Measurements from ENCODE around the gene OR2M2. TPM values are rescaled to one million over a fixed set of nuclear protein-coding genes. Genes with fewer than 3 reads are reported as not detected.

The OR2M2 gene, protein sequence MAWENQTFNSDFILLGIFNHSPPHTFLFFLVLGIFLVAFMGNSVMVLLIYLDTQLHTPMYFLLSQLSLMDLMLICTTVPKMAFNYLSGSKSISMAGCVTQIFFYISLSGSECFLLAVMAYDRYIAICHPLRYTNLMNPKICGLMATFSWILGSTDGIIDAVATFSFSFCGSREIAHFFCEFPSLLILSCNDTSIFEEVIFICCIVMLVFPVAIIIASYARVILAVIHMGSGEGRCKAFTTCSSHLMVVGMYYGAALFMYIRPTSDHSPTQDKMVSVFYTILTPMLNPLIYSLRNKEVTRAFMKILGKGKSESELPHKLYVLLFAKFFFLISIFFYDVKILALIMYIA
- total RNA-seq (2022; extraction: Qiagen RNA extraction; ENCODE audit: low read depth): not detected in 5 replicates

DNA sequence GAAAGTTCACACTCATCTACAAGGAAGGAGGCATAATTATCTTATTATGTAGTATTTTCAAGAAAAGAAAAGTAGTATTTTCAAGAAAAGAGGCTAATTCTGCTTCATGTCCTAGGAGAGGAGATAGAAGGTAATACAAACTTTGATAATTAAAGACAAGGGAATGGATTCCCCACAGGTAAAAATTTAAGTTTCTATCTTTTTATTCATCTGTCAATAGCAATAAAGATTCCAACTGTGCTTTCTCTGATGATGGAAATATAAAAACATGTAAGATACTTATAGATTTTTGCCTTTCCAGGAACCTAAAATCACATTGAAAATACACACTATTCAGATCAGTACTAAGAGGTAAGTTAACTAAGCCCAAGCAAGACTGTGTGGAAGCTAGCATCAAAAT lies at the start of gene OR2M2:
Gene OR2M2, plus strand, starts transcription at position 301 of the 400 bp plus-strand sequence. CDS start 5,165 bp downstream, outside the sequence.

GRCh38 chr1:248144513-248145198 lies 30.0 kb upstream of the OR2M2 start, which contains the start of gene OR2M5:
Gene OR2M5, plus strand, starts transcription at chr1:248145148. Its CDS starts 0 bp downstream, at chr1:248145148.

DNA sequence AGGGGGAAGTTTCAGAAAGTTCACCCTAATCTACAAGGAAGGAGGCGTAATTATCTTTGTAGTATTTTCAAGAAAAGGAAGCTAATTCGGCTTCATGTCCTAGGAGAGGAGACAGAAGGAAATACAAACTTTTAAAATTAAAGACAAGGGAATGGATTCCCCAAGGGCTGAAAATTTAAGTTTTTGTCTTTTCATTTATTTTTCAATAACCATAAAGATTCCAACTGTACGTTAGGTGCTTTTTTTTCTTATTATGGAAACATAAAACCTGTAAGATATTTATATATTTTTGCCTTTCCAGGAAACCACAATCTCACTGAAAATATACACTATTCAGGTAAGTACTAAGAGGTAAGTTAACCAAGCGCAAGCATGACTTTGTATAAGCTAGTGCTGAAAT lies 22.3 kb downstream of the OR2M2 start, which contains the start of gene OR2M3:
Gene OR2M3, plus strand, starts transcription at position 301 of the 400 bp plus-strand sequence. CDS start 5,803 bp downstream, outside the sequence.

Other genes with a start within 250 kb of the OR2M2 start
- not detected in 5 replicates for gene OR2AJ1, start 249.9 kb upstream of the OR2M2 start, total RNA-seq (2022; extraction: Qiagen RNA extraction; ENCODE audit: low read depth)
- gene OR2L8, start 226.0 kb upstream of the OR2M2 start, total RNA-seq (2022; extraction: Qiagen RNA extraction; ENCODE audit: low read depth): not detected in 5 replicates
- gene OR2AK2, start 209.6 kb upstream of the OR2M2 start, total RNA-seq (2022; extraction: Qiagen RNA extraction; ENCODE audit: low read depth): not detected in 5 replicates
- gene OR2L5, start 161.2 kb upstream of the OR2M2 start, total RNA-seq (2022; extraction: Qiagen RNA extraction; ENCODE audit: low read depth): not detected in 5 replicates
- 0.02 to 0.06 TPM in 2 of 5 replicates, not detected in the others for gene OR2L2, start 144.8 kb upstream of the OR2M2 start, total RNA-seq (2022; extraction: Qiagen RNA extraction; ENCODE audit: low read depth)
- gene OR2L3, start 128.0 kb upstream of the OR2M2 start, total RNA-seq (2022; extraction: Qiagen RNA extraction; ENCODE audit: low read depth): not detected in 5 replicates
- not detected in 5 replicates for gene OR2L13, start 79.6 kb upstream of the OR2M2 start, total RNA-seq (2022; extraction: Qiagen RNA extraction; ENCODE audit: low read depth)
- gene OR2M5, start 29.7 kb upstream of the OR2M2 start, total RNA-seq (2022; extraction: Qiagen RNA extraction; ENCODE audit: low read depth): not detected in 5 replicates
- gene OR2M3, start 22.4 kb downstream of the OR2M2 start, total RNA-seq (2022; extraction: Qiagen RNA extraction; ENCODE audit: low read depth): not detected in 5 replicates
- gene OR2M4, start 56.6 kb downstream of the OR2M2 start, total RNA-seq (2022; extraction: Qiagen RNA extraction; ENCODE audit: low read depth): not detected in 5 replicates
- gene OR2T33, start 103.2 kb downstream of the OR2M2 start, total RNA-seq (2022; extraction: Qiagen RNA extraction; ENCODE audit: low read depth): not detected in 5 replicates
- not detected in 5 replicates for gene OR2T12, start 128.6 kb downstream of the OR2M2 start, total RNA-seq (2022; extraction: Qiagen RNA extraction; ENCODE audit: low read depth)
- not detected in 5 replicates for gene OR2M7, start 149.7 kb downstream of the OR2M2 start, total RNA-seq (2022; extraction: Qiagen RNA extraction; ENCODE audit: low read depth)
- gene OR14C36, start 174.0 kb downstream of the OR2M2 start, total RNA-seq (2022; extraction: Qiagen RNA extraction; ENCODE audit: low read depth): not detected in 5 replicates
- gene OR2T4, start 186.8 kb downstream of the OR2M2 start, total RNA-seq (2022; extraction: Qiagen RNA extraction; ENCODE audit: low read depth): not detected in 5 replicates
- not detected in 5 replicates for gene OR2T6, start 200.9 kb downstream of the OR2M2 start, total RNA-seq (2022; extraction: Qiagen RNA extraction; ENCODE audit: low read depth)
- not detected in 5 replicates for gene OR2T1, start 228.2 kb downstream of the OR2M2 start, total RNA-seq (2022; extraction: Qiagen RNA extraction; ENCODE audit: low read depth)